ENCODE results near the gene TBCC.

The TBCC gene

GRCh38 chr6:42696526-42697267 lies 49.2 kb downstream of the TBCC start:
- TF ChIP-seq CTCF (IDR thresholded peaks at IDR 0.05; ENCODE audit: borderline replicate concordance, insufficient read depth, low read depth, low read length), result no peak
- no peak overlapping the region for H3K4me3 ChIP-seq (ENCODE audit: low read depth, low read length)

GRCh38 chr6:42694586-42694985 lies 51.3 kb downstream of the TBCC start:
- H3K4me3 ChIP-seq (ENCODE audit: low read depth, low read length), result no peak overlapping the region
- TF ChIP-seq CTCF (IDR thresholded peaks at IDR 0.05; ENCODE audit: borderline replicate concordance, insufficient read depth, low read depth, low read length), result no peak

Data from GM12875 (cell line).